ENCODE results near the gene ELANE. TPM values are rescaled to one million over a fixed set of nuclear protein-coding genes. Genes with fewer than 3 reads are reported as not detected.
"Not testable (repeated sequence)": the region's sequence is repeated elsewhere in the genome, so short reads cannot be mapped to it uniquely, and the experiment has no call there.

ELANE gene
- total RNA-seq, 1 experiment from 2014 or later = not detected

DNA sequence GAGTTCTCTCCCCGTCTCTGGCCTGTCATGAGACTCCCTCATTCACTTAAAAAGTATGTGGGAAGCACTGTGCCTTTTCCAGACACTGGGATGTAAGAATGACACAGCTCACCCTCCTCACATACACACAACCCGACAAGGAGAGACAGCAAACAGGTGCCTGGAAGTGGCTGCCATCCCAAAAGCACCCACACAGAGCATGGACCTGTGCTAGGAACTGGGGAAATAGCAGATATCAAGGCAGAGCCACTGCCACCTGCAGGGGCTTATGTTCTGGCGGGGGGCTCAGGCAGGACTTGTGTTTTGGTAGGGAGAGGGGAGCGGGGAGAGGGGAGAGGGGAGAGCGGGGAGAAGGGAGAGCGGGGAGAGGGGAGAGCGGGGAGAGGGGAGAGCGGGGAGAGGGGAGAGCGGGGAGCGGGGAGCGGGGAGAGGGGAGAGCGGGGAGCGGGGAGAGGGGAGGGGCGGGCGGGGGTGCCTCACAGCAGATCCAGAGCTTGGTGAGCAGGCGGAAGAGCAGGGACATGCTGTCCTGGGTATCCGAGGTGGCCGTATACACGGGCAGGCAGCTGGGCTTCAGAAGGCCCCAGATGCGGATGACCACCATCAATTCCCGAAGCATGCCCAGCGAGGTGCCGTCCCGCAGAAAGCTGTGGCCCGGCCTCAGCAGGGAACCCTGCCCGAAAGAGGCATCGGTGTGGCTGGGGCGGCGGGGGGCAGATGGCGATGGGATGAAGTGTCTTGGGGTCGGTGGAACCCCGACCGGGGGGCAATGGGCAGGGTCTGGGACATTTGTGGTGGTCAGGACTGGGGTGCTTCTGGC lies 19.6 kb downstream of the ELANE start:
- no peak for DNase-seq (ENCODE audit: low read depth)
- in situ Hi-C loops (cut with HindIII; ENCODE audit: low pct_unique_long_range_greater_than_20kb, low sequenced_read_pairs) = no loop called here

DNA sequence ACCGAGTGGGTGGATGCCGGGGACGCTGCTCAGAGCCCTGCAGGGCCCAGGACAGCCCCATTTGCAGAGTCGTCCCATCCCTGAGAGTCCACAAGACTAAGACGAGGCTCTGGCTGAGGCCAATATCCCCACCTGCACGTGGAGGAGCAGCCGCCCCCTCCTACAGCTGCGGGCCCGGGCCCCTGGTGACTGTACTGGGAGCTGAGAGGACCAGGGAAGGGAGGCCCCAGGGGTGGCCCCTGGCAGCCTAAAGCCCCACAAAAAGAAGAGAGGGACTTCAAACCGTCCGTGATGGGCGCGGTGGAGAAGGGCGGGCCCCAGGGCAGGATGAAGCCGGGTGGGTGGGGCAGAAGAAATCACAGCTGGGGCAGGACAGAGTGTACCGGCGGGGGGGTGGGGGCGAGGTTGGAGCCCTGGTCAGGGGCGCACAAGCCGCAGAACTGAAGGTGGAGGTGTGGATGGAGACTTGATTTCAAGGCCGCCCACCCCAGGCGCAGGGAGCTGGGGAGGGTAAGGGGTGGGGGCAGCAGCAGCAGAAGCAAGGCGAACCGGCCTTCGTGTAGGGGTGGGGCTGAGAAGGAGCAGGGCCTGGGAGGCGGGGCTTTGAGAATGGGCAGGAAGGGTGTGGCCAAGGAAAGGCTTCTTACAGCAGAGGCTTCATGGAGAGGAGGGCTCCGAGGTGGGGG lies 20.3 kb downstream of the ELANE start:
- DNase-seq (ENCODE audit: low read depth) = peak; percentile 81
- in situ Hi-C loops (cut with HindIII; ENCODE audit: low pct_unique_long_range_greater_than_20kb, low sequenced_read_pairs) = no loop called here

DNA sequence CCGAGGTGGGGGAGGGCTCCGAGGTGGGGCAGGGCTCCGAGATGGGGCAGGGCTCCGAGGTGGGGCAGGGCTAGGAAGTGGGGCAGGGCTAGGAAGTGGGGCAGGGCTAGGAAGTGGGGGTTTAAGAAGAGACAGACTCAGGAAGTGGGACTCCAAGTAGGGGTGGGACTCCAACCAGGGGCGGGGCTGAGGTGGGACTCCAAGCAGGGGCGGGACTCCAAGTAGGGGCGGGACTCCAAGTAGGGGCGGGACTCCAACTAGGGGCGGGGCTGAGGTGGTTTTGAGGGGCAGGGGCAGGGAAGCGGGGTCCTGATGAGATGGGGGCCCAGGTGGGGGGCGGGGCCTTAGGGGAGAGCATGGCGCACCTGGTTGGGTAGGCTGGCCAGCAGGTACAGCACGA lies 21.0 kb downstream of the ELANE start:
- in situ Hi-C loops (cut with HindIII; ENCODE audit: low pct_unique_long_range_greater_than_20kb, low sequenced_read_pairs) = no loop called here
- DNase-seq (ENCODE audit: low read depth) = peak; percentile 62

DNA sequence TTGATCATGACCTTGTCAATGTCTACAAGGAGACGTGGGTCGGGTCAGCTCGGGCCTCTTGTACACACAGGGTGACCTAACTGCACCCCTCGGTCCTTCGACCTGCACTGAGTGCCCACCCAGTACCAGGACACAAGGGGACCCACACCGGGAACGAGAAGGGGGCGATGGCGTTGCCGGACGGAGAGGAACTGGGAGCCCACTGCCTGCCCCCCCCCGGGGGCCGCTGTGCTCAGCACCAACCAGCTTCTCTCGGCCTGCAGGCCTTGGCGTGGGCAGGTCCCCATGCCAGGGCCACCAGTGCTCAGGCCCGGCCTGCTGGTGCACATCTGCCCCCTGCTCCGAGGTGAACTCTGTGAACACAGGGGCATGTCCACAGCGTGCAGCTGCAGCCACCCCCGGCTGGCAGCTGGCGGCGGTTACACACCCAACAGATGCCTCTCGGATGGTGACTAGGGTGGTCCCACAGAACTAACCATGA lies 21.5 kb downstream of the ELANE start:
- no peak for DNase-seq (ENCODE audit: low read depth)
- in situ Hi-C loops (cut with HindIII; ENCODE audit: low pct_unique_long_range_greater_than_20kb, low sequenced_read_pairs) = no loop called here

DNA sequence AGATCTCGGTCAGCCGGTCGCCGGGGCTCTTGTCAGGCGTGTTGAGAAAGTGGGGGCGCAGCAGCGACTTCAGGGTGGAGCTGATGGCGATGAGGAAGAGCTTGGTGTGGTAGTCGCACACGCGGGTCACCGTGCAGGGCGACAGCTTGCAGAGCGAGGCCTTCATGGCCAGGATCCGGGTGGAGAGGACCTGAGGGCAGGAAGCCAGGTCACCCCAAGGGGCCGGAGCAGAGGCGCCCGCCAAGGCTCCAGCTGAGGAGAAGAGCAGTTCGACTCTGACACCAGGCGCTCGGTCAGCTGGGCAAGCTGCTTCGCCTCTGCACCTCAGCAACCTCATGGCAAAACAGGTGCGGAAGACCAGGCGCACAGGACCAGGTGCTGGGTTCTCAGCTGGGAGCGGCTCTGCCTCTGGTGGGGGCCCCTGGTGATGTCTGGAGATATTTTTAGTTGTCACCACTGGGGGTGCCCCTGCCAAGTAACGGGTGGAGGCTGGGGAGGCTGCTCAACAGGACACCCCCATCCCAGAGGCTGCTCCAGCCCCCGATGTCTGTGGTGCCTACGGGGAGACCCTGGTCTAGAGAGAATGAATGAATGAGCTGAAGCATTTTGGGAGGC lies 23.3 kb downstream of the ELANE start:
- no peak for DNase-seq (ENCODE audit: low read depth)
- in situ Hi-C loops (cut with HindIII; ENCODE audit: low pct_unique_long_range_greater_than_20kb, low sequenced_read_pairs) = no loop called here

DNA sequence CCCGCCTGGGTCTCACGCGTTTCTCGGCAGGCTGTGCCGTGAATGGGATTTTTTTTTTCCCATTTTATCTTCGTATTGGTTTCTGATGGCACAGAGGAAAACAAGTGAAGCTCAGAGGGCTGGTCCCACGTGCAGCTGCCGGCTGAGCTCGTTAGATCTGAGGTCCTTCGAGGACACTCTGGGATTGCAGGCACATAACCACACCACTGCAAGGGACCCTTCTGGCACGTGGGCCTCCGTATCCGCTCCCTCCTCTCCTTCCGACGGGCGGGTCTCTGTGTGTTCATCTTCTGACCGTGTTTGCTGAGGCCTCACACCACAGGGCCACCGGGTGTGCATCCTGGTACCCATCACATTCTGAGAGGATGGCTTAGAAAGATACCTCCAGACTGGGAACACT lies 24.0 kb downstream of the ELANE start:
- DNase-seq (ENCODE audit: low read depth) = no peak
- in situ Hi-C loops (cut with HindIII; ENCODE audit: low pct_unique_long_range_greater_than_20kb, low sequenced_read_pairs) = no loop called here

DNA sequence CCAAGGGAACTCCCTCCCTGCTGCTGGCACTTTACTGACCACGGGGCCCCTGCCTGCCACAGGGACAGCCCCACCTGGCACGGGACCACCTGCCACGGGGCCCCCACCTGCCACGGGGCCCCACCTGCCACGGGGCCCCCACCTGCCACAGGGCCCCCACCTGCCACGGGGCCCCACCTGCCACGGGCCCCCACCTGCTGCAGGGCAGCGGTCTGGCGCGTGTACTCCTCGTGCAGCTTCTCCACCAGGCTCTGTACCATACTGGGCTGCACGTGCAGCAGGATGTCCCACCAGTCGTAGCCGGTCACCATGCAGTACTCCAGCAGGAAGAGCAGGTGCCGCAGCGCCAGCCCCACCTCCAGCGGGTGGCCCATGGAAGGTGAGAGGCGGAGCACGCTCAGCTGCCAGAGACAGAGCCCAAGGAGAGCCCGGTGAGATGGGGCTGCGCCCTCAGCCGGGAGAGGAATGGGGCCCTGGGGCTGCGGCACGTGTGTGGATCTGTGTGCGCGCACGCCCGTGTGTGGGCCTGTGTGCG lies 24.7 kb downstream of the ELANE start:
- no peak for DNase-seq (ENCODE audit: low read depth)
- in situ Hi-C loops (cut with HindIII; ENCODE audit: low pct_unique_long_range_greater_than_20kb, low sequenced_read_pairs) = no loop called here

DNA sequence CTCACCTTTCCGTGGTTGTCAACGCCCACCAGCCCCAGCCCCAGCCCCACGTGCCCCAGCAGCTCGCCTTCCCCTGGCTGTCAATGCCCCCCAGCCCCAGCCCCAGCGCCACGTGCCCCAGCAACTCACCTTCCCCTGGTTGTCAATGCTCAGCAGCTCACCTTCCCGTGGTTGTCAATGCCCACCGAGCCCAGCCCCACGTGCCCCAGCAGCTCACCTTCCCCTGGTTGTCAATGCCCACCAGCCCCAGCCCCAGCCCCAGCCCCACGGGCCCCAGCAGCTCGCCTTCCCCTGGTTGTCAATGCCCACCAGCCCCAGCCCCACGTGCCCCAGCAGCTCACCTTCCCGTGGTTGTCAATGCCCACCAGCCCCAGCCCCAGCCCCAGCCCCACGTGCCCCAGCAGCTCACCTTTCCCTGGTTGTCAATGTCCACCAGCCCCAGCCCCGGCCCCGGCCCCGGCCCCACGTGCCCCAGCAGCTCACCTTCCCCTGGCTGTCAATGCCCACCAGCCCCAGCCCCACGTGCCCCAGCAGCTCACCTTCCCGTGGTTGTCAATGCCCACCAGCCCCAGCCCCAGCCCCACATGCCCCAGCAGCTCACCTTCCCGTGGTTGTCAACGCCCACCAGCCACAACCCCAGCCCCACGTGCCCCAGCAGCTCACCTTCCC lies 26.0 kb downstream of the ELANE start:
- in situ Hi-C loops (cut with HindIII; ENCODE audit: low pct_unique_long_range_greater_than_20kb, low sequenced_read_pairs); DNase-seq (ENCODE audit: low read depth): not testable (repeated sequence)

DNA sequence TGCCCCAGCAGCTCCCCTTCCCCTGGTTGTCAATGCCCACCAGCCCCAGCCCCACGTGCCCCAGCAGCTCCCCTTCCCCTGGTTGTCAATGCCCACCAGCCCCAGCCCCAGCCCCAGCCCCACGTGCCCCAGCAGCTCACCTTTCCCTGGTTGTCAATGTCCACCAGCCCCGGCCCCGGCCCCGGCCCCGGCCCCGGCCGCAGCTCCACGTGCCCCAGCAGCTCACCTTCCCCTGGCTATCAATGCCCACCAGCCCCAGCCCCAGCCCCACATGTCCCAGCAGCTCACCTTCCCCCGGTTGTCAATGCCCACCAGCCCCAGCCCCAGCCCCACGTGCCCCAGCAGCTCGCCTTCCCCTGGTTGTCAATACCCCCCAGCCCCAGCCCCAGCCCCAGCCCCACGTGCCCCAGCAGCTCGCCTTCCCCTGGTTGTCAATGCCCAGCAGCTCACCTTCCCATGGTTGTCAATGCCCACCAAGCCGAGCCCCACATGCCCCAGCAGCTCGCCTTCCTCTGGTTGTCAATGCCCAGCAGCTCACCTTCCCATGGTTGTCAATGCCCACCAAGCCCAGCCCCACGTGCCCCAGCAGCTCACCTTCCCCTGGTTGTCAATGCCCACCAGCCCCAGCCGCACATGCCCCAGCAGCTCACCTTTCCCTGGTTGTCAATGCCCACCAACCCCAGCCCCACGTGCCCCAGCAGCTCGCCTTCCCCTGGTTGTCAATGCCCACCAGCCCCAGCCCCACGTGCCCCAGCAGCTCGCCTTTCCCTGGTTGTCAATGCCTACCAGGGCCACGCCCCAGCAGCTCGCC lies 26.9 kb downstream of the ELANE start:
- in situ Hi-C loops (cut with HindIII; ENCODE audit: low pct_unique_long_range_greater_than_20kb, low sequenced_read_pairs); DNase-seq (ENCODE audit: low read depth): not testable (repeated sequence)

DNA sequence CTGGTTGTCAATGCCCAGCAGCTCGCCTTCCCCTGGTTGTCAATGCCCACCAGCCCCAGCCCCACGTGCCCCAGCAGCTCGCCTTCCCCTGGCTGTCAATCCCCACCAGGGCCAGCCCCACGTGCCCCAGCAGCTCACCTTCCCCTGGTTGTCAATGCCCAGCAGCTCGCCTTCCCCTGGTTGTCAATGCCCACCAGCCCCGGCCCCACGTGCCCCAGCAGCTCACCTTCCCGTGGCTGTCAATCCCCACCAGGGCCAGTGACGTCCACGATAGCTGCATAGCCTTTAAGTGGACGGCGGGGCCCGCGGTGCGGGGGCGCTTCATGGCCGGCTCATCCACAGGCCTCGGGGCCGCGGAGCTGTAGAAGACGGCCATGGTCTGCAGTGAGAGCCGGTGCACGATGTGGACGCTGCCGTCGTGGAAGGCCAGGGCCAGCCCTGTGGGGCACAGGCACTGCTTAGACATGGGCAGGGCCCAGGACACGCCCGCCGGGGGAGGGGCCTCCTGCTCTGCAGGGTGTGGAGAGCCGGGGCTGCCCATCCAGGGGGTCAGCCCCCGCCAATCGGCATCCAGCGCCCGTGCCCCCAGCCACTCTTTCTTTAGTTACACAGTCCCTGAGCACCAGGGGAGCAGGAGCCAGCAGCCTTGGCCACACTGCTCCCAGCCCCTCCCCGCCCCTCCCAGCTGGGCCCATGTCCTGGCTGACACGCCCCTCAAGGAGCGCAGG lies 27.8 kb downstream of the ELANE start:
- DNase-seq (ENCODE audit: low read depth) = no peak
- in situ Hi-C loops (cut with HindIII; ENCODE audit: low pct_unique_long_range_greater_than_20kb, low sequenced_read_pairs) = no loop called here

DNA sequence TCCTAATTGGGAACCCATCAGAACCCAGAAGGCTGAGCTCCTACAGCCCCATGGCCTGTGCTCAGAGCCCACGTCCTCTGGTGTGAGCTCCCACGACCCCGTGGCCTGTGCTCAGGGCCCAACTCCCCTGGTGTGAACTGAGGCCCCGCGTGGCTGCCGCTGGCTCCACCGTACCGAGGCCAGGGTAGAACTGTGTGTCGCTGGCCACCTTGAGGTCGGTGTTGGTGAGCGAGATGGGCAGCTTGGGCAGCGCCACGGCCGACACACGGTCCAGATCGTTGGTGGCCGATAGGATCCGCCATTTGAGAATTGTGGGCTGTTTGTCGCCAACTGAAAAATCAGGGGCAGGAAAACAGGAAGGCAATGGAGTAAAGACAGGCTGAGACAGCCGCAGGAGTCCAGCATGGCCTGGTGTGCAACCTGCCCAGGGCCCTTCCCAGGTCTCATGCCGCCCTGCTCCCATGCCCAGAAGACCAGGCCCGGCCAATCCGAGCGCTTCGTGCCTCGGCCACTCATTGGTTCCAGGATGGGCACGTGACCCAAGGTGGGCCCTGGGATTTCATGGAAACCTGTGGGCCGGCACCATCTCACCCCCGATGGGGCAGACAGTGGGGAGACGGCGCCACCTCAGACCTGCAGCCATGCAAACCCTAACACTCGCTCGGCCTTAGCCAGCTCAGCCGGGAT lies 29.4 kb downstream of the ELANE start:
- in situ Hi-C loops (cut with HindIII; ENCODE audit: low pct_unique_long_range_greater_than_20kb, low sequenced_read_pairs) = no loop called here
- DNase-seq (ENCODE audit: low read depth) = no peak

DNA sequence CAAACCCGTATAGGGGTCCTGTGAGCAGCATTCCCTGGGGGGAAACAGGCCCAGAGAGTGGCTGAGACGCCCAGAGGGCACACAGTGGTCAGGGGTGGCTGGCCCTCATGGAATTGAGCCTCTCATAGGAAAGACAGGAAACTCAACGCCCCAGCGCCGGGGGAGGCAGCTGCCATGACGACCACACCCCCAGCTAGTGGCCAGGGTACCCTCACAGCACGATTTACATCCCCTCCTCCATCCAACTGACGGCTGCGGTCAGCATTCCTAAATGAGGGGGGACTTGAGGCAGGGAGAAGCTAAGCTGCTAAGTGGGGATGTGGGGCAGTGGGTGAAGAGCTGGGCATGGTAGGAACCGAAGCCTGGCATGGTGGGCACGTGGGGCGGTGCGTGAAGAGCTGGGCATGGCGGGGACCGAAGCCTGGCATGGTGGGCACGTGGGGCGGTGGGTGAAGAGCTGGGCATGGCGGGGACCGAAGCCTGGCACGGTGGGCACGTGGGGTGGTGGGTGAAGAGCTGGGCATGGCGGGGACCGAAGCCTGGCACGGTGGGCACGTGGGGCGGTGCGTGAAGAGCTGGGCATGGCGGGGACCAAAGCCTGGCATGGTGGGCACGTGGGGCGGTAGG lies 30.9 kb downstream of the ELANE start:
- no peak for DNase-seq (ENCODE audit: low read depth)
- in situ Hi-C loops (cut with HindIII; ENCODE audit: low pct_unique_long_range_greater_than_20kb, low sequenced_read_pairs) = no loop called here

DNA sequence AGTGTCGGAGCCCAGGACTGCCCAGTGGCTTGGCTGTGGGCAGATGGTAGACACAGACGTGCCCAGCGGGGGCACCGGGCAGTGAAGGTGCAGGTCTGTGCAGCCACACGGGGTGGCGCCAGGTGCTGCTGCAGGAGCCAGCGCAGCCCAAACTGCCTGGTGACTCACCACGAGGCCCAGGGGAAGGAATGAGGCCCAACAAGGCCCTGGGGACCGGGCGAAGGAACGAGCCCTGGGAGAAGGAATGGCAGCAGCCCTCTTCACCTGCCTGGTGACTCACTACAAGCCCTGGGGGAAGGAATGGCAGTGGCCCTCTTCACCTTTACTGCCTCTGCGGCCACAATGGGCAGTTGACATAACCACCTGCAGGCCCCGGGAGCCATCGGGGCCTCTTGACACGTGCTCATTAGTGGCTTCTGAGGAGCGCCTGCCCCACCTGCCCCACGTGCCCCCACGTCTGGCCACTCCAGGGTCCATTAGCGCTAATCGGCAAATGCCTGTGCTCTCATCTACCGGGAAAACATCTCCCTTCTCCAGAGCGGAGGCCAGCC lies 31.6 kb downstream of the ELANE start:
- DNase-seq (ENCODE audit: low read depth) = peak; percentile 56
- in situ Hi-C loops (cut with HindIII; ENCODE audit: low pct_unique_long_range_greater_than_20kb, low sequenced_read_pairs) = no loop called here

DNA sequence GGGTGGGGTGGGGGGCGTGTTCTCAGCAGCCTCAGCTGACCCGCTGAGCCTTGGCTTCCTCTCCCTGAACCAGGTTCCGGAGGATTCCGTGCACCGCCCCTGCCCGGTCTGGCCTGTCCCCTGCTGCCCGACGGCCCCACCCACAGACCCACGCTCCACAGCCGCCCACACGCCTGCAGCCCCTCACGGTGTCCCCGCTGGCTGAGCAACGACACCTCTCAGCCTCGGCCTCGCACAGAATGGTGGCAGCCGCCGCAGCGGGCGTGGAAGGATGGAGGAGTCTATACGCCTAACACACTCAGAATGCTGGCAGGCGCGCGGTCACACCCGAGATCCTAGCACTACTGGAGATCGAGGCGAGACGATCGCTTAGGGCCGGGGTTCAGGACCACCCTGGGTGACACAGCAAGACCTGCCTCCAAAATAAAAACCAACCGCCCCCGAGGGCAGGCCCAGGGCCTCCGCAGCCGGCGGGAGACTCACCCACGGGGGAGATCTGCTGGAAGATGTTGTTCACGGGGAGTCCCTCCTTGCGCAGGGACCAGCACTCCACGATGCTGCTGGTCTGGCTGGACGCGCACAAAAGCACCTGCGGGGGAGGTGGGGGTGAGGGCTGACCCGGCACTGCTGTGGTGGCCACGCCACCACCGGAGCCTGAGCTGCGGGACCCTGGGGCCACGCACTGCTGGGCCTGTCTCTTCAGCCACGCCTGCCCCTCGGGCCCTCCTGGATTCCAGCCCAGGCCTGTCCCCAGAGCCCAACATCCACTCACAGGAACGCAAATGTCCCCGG lies 32.5 kb downstream of the ELANE start:
- DNase-seq (ENCODE audit: low read depth) = no peak
- in situ Hi-C loops (cut with HindIII; ENCODE audit: low pct_unique_long_range_greater_than_20kb, low sequenced_read_pairs) = no loop called here

DNA sequence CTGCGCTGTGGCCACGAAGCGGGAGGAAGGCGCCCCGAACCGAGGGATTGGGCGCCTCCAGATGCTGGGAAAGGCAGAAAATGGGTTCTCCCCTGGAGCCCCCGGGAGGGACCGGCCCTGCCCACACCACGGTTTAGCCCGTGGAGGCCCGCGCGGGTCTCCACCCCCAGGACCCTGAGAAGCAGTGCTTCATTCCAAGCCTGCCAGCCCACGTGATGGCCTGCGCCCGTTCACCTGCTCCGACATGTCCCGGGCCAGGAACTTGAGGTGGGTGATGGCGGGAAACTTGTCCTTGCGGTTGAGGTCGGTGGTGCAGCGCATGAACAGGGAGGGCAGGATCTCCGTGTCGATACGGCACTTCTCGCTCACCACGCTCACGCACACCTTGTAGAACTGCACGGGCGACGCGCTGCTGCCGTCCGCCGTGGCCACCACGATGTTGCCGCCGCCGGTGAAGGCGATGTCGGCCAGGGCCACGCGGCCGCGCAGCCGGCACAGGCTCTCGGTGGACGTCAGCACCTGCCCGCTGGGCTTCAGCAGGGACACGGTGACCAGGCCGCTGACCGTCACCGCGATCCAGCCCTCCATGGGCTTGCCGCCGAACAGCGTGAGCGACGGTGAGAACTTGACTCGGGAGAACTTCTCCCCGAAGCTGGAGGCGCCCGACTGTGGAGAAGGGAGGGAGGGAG lies 33.6 kb downstream of the ELANE start:
- in situ Hi-C loops (cut with HindIII; ENCODE audit: low pct_unique_long_range_greater_than_20kb, low sequenced_read_pairs) = no loop called here
- no peak for DNase-seq (ENCODE audit: low read depth)

Measured in Caki2 (cell line).